Left ventricle myocardium inferior (tissue), 1 donor: ENCODE results near the gene CIB4. TPM values are rescaled to one million over a fixed set of nuclear protein-coding genes. Genes with fewer than 3 reads are reported as not detected.
"Not testable (repeated sequence)": the region's sequence is repeated elsewhere in the genome, so short reads cannot be mapped to it uniquely, and the experiment has no call there.

Source experiments
- DNase-seq: peaks from one replicate; pipeline ENCODE4 v3.0.0-alpha.2; 2020
- H3K27ac ChIP-seq: fragments of 200-600 bp; replicated peaks from 2 replicates; pipeline ENCODE4 v1.8.0; 2021
- H3K27me3 ChIP-seq: fragments of 200-600 bp; 2 replicates; pipeline ENCODE4 v1.8.0; 2021; ENCODE audit warnings: low read depth
- H3K36me3 ChIP-seq: fragments of 200-600 bp; 2 replicates; pipeline ENCODE4 v1.8.0; 2021
- H3K4me1 ChIP-seq: fragments of 200-600 bp; 2 replicates; pipeline ENCODE4 v1.8.0; 2021
- H3K4me3 ChIP-seq: fragments of 200-600 bp; 2 replicates; pipeline ENCODE4 v1.8.0; 2021; ENCODE audit warnings: mild to moderate bottlenecking, moderate library complexity
- H3K9me3 ChIP-seq: fragments of 200-600 bp; replicated peaks from 2 replicates; pipeline ENCODE4 v1.8.0; 2021
- intact Hi-C: fragments of 100-400 bp; cut with micrococcal nuclease; formaldehyde crosslinking; loops from one replicate; pipeline ENCODE4 v1.11.0; 2022
- total RNA-seq: library from RNA; stranded (reverse); fragmentation: NEBNext Ultra II Directional; extraction: Animal tissue kit (Norgen Biotek cat#: 25700); gene quantifications from one replicate; pipeline ENCODE4 v1.2.1, GENCODE V29; 2021
- TF ChIP-seq, protein P1 (sequence below): fragments of 200-600 bp; IDR thresholded peaks from 2 replicates; pipeline ENCODE4 v1.8.0; 2021; ENCODE audit warnings: antibody characterized with exemption, mild to moderate bottlenecking, borderline replicate concordance
- donor health status: DM: no; HTN: yes; CAD: no; lungs with severe emphysema.

The CIB4 gene
- total RNA-seq, 1 donor from 2014 or later, result not detected

- H3K27ac ChIP-seq, result no peak overlapping the region
- DNase-seq, result no peak
- H3K36me3 ChIP-seq, result no peaks in the 10 kb centered on the region
- H3K4me3 ChIP-seq, result no peak overlapping the region
- no peaks in the 10 kb centered on the region for H3K4me1 ChIP-seq
- peaks cover 72% of the 10 kb centered on the region for H3K27me3 ChIP-seq
- TF ChIP-seq, protein P1, sequence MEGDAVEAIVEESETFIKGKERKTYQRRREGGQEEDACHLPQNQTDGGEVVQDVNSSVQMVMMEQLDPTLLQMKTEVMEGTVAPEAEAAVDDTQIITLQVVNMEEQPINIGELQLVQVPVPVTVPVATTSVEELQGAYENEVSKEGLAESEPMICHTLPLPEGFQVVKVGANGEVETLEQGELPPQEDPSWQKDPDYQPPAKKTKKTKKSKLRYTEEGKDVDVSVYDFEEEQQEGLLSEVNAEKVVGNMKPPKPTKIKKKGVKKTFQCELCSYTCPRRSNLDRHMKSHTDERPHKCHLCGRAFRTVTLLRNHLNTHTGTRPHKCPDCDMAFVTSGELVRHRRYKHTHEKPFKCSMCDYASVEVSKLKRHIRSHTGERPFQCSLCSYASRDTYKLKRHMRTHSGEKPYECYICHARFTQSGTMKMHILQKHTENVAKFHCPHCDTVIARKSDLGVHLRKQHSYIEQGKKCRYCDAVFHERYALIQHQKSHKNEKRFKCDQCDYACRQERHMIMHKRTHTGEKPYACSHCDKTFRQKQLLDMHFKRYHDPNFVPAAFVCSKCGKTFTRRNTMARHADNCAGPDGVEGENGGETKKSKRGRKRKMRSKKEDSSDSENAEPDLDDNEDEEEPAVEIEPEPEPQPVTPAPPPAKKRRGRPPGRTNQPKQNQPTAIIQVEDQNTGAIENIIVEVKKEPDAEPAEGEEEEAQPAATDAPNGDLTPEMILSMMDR, result no peak
- intact Hi-C loops, result no loop called here
- H3K9me3 ChIP-seq, result peaks cover 5% of the 10 kb centered on the region
Measured at GRCh38 chr2:26670931-26671460, 29.8 kb upstream of the CIB4 start.

DNA sequence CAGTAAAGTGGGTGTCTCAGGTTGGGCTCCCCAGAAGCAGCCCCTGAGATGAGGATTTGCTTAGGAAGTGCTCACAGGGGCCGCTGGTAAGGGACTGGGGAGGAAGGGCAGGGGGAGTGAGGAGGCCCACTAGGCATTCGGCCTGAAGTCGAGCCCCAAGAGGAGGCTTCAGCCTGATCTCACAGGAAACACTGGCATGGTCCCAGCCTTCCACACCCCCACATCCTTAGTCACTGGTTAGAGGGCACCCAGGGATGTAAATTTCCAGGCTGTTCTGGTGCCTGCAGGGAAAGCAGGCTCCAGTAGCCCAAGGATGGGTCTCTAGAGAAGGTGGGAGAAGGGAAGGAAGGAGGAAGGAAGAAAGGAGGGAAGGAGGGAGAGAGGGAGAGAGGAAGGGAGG is 29.0 kb upstream of the CIB4 start:
- TF ChIP-seq, protein P1, result no peak
- H3K4me3 ChIP-seq, result no peak overlapping the region
- peaks cover 11% of the 10 kb centered on the region for H3K9me3 ChIP-seq
- no peak for DNase-seq
- H3K27me3 ChIP-seq, result peaks cover 65% of the 10 kb centered on the region
- intact Hi-C loops, result no loop called here
- no peak overlapping the region for H3K27ac ChIP-seq
- H3K4me1 ChIP-seq, result no peaks in the 10 kb centered on the region
- no peaks in the 10 kb centered on the region for H3K36me3 ChIP-seq

GRCh38 chr2:26668856-26669750 is 27.9 kb upstream of the CIB4 start:
- H3K4me1 ChIP-seq, result no peaks in the 10 kb centered on the region
- H3K36me3 ChIP-seq, result no peaks in the 10 kb centered on the region
- intact Hi-C loops, result no loop called here
- DNase-seq, result no peak
- peaks cover 11% of the 10 kb centered on the region for H3K9me3 ChIP-seq
- TF ChIP-seq, protein P1, result no peak
- no peak overlapping the region for H3K27ac ChIP-seq
- H3K4me3 ChIP-seq, result no peak overlapping the region
- peaks cover 63% of the 10 kb centered on the region for H3K27me3 ChIP-seq

GRCh38 chr2:26668041-26668440 is 26.9 kb upstream of the CIB4 start:
- Histone ChIP-seq H3K36me3 (no peaks in the 10 kb centered on the region), H3K27ac (no peak overlapping the region), H3K4me1 (no peaks in the 10 kb centered on the region), H3K27me3 (peaks cover 53% of the 10 kb centered on the region), H3K9me3 (peaks cover 11% of the 10 kb centered on the region), H3K4me3 (no peak overlapping the region)
- intact Hi-C loops, result no loop called here
- TF ChIP-seq, protein P1, result no peak
- DNase-seq, result no peak

DNA sequence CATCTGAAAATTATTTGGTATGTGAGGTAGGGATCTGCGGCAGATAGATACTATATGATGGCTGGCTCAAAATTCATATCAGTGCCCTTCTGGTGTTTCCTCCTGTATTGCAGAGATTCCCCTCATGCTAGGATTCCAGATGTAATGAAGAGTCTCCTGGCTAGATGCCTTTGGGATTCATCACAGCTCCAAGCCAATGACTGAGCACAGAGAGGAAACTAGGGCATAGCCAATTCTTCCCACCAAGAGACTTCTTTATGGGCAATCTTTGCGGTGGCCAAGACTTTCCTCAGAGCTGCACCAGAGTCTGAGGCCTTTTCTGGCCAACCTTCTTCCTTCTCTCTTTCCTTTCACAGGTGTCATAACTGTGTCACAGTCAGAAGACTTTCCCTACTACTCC is 25.5 kb upstream of the CIB4 start:
- no peak overlapping the region for H3K27ac ChIP-seq
- H3K4me3 ChIP-seq, result no peak overlapping the region
- TF ChIP-seq, protein P1, result no peak
- H3K36me3 ChIP-seq, result no peaks in the 10 kb centered on the region
- no peaks in the 10 kb centered on the region for H3K4me1 ChIP-seq
- H3K9me3 ChIP-seq, result peaks cover 11% of the 10 kb centered on the region
- DNase-seq, result no peak
- peaks cover 40% of the 10 kb centered on the region for H3K27me3 ChIP-seq
- intact Hi-C loops, result no loop called here

DNA sequence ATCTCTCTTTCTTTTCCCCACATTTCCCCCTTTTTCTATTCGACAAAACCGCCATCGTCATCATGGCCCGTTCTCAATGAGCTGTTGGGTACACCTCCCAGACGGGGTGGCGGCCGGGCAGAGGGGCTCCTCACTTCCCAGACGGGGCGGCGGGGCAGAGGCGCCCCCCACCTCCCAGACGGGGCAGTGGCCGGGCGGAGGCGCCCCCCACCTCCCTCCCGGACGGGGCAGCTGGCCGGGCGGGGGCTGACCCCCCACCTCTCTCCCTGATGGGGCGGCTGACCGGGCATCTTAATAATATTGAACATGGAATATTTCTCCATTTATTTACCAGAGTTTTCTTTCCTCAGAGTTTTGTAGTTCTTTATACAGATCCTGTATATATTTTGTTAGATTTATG is 24.1 kb upstream of the CIB4 start:
- H3K27ac ChIP-seq, H3K36me3 ChIP-seq, DNase-seq, intact Hi-C loops, H3K4me1 ChIP-seq, H3K4me3 ChIP-seq: not testable (repeated sequence)
- H3K9me3 ChIP-seq, result peaks cover 21% of the 10 kb centered on the region
- peaks cover 29% of the 10 kb centered on the region for H3K27me3 ChIP-seq
